ENCODE measurements around the gene RASSF3. TPM values are rescaled to one million over a fixed set of nuclear protein-coding genes. Genes with fewer than 3 reads are reported as not detected.

Gene RASSF3
- total RNA-seq, 1 donor from 2014 or later: 18.1 TPM

- Mint-ChIP-seq H3K9me3 (no peaks in the 10 kb centered on the region), H3K27ac (ENCODE audit: unreplicated experiment) (no peak overlapping the region), H3K27me3 (ENCODE audit: low read depth) (no peaks in the 10 kb centered on the region), H3K4me3 (no peak overlapping the region), H3K36me3 (ENCODE audit: low read depth) (no peaks in the 10 kb centered on the region), H3K4me1 (peaks cover 49% of the 10 kb centered on the region)
- no peak for DNase-seq (ENCODE audit: low read depth, low spot score)
- TF ChIP-seq CTCF (conservative IDR thresholded peaks at IDR 0.05): no peak
Observed at GRCh38 chr12:64672925-64673409, 62.7 kb downstream of the RASSF3 start.

GRCh38 chr12:64673490-64674169 lies 63.3 kb downstream of the RASSF3 start:
- no peak overlapping the region for H3K4me3 Mint-ChIP-seq
- no peaks in the 10 kb centered on the region for H3K9me3 Mint-ChIP-seq
- DNase-seq (ENCODE audit: low read depth, low spot score): no peak
- H3K4me1 Mint-ChIP-seq: peaks cover 49% of the 10 kb centered on the region
- no peaks in the 10 kb centered on the region for H3K36me3 Mint-ChIP-seq (ENCODE audit: low read depth)
- peak overlapping the region; percentile 89 for H3K27ac Mint-ChIP-seq (ENCODE audit: unreplicated experiment)
- H3K27me3 Mint-ChIP-seq (ENCODE audit: low read depth): no peaks in the 10 kb centered on the region
- TF ChIP-seq CTCF (conservative IDR thresholded peaks at IDR 0.05): no peak

DNA sequence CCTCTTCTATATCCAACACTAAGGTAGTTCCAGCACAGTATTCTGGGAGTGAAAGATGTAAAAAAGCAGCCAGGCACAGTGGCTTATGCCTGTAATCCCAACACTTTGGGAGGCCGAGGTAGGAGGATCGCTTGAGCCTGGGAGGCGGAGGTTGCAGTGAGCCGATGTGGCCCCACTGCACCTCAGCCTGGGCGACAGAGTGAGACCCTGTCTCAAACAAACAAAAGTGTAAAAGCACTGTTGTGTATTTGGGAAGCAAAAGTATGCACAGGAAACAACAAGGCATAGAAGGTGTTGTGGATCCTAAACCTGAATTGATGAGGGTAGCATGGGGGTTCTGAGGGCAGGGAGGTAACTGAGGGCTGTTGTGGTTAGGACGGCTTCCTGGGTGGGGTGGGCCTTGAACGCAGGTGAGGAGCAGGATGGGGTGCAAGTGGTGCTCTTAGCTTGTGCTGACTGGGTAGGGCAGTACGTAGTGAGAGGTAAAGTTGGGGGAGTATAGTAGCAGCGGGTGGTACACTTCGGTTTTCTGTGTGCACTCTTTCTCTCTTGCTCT lies 64.2 kb downstream of the RASSF3 start:
- Mint-ChIP-seq H3K27ac (ENCODE audit: unreplicated experiment) (no peak overlapping the region), H3K9me3 (no peaks in the 10 kb centered on the region), H3K4me3 (no peak overlapping the region), H3K4me1 (peaks cover 43% of the 10 kb centered on the region), H3K36me3 (ENCODE audit: low read depth) (no peaks in the 10 kb centered on the region), H3K27me3 (ENCODE audit: low read depth) (no peaks in the 10 kb centered on the region)
- DNase-seq (ENCODE audit: low read depth, low spot score): no peak
- no peak for TF ChIP-seq CTCF (conservative IDR thresholded peaks at IDR 0.05)

- DNase-seq (ENCODE audit: low read depth, low spot score): no peak
- no peaks in the 10 kb centered on the region for H3K36me3 Mint-ChIP-seq (ENCODE audit: low read depth)
- no peak overlapping the region for H3K27ac Mint-ChIP-seq (ENCODE audit: unreplicated experiment)
- H3K9me3 Mint-ChIP-seq: no peaks in the 10 kb centered on the region
- no peaks in the 10 kb centered on the region for H3K27me3 Mint-ChIP-seq (ENCODE audit: low read depth)
- no peak overlapping the region for H3K4me3 Mint-ChIP-seq
- H3K4me1 Mint-ChIP-seq: peaks cover 37% of the 10 kb centered on the region
- no peak for TF ChIP-seq CTCF (conservative IDR thresholded peaks at IDR 0.05)
Observed at GRCh38 chr12:64675795-64676194, 65.5 kb downstream of the RASSF3 start.

GRCh38 chr12:64678248-64678647 lies 68.0 kb downstream of the RASSF3 start:
- DNase-seq (ENCODE audit: low read depth, low spot score): no peak
- no peak overlapping the region for H3K4me3 Mint-ChIP-seq
- no peak for TF ChIP-seq CTCF (conservative IDR thresholded peaks at IDR 0.05)
- H3K27me3 Mint-ChIP-seq (ENCODE audit: low read depth): no peaks in the 10 kb centered on the region
- H3K4me1 Mint-ChIP-seq: peaks cover 39% of the 10 kb centered on the region
- H3K27ac Mint-ChIP-seq (ENCODE audit: unreplicated experiment): no peak overlapping the region
- no peaks in the 10 kb centered on the region for H3K36me3 Mint-ChIP-seq (ENCODE audit: low read depth)
- H3K9me3 Mint-ChIP-seq: no peaks in the 10 kb centered on the region
